ENCODE results near the gene ADORA2B.

- TF ChIP-seq CTCF (IDR thresholded peaks at IDR 0.05; ENCODE audit: control extremely low read depth in 1 of 3, insufficient read depth in 1 of 3, low read depth in 1 of 3, low read length in 3 of 3) (no peak), POLR2AphosphoS5 (IDR thresholded peaks at IDR 0.05; ENCODE audit: low read depth, low read length) (no peak), CREB1 (IDR thresholded peaks at IDR 0.05) (no peak), EGR1 (IDR thresholded peaks at IDR 0.05; ENCODE audit: borderline replicate concordance, low read depth, low read length) (no peak), SIRT6 (IDR thresholded peaks at IDR 0.05; ENCODE audit: low read length) (no peak), EP300 (IDR thresholded peaks at IDR 0.05; ENCODE audit: borderline replicate concordance in 1 of 2, low read depth in 2 of 2, low read length in 2 of 2) (no peak), JUN (IDR thresholded peaks at IDR 0.05; ENCODE audit: low read depth, low read length) (no peak), GABPA (IDR thresholded peaks at IDR 0.05; ENCODE audit: borderline replicate concordance, insufficient read depth, low read length) (no peak), BACH1 (IDR thresholded peaks at IDR 0.05; ENCODE audit: low read length) (no peak)
Observed at GRCh38 chr17:16007439-16007838, 62.5 kb downstream of the ADORA2B start.
